K562 (cell line): ENCODE measurements around the gene FGF1. TPM values are rescaled to one million over a fixed set of nuclear protein-coding genes. Genes with fewer than 3 reads are reported as not detected.

Source experiments
- ATAC-seq: fragments of 200-7000 bp; cut with Tn5 transposase; 3 replicates; pipeline ENCODE4 v1.9.1; 2020; ENCODE audit warnings: moderate library complexity
- BruUV-seq: library from RNA; stranded (reverse); fragments of 400-500 nt; replicated peaks from 2 replicates; lab custom pipeline; 2021; lab: Mats Ljungman, UMichigan
- CTCF ChIA-PET: fragments of 300-600 bp; formaldehyde crosslinking; extraction: SDS; loops from one replicate; lab custom pipeline; 2021; ENCODE audit warnings: low intra/inter-chr PET ratio; lab: Yijun Ruan, JAX
- POLR2A ChIA-PET: fragments of 300-600, 350-650 bp; sonication (Branson Sonifier 250); formaldehyde crosslinking; extraction: SDS; loops from one replicate; lab custom pipeline; 2021; ENCODE audit warnings: antibody characterized with exemption, inconsistent platforms; lab: Yijun Ruan, JAX
- DNase-seq, 4 experiments: peaks; one replicate each; pipeline versions ENCODE4 v3.0.0 to v3.0.0-alpha.2; 2011 to 2018; ENCODE audit warnings: low spot score in 3 of 4, mixed read lengths in 3 of 4; ENCODE audit errors: extremely low read depth in 1 of 4
- FAIRE-seq: peaks from 2 replicates; lab custom pipeline; 2011; peaks lifted over from hg19 to GRCh38; lab: Jason Lieb, UNC
- H2AFZ ChIP-seq: 2 replicates; pipeline ENCODE4 v1.6.0; 2011; ENCODE audit warnings: low read depth, low read length, control low read depth, inconsistent platforms
- H3K27ac ChIP-seq: fragments of 200-600 bp; 3 replicates; pipeline ENCODE4 v1.8.0; 2011; ENCODE audit warnings: low read depth, mild to moderate bottlenecking, control low read depth, inconsistent platforms, low read length, moderate library complexity, mixed read lengths; ENCODE audit errors: extremely low read depth
- H3K27me3 ChIP-seq, 2 experiments: fragments of 300-600 bp in 1 of 2; 2 replicates in 1 of 2; 3 replicates in 1 of 2; pipeline versions ENCODE4 v1.6.0 to v1.8.0; 2011; ENCODE audit warnings: inconsistent platforms in 2 of 2, low read length in 2 of 2, mild to moderate bottlenecking in 1 of 2, mixed read lengths in 1 of 2, moderate library complexity in 1 of 2; ENCODE audit not compliant: control insufficient read depth in 2 of 2, insufficient read depth in 2 of 2
- H3K36me3 ChIP-seq: fragments of 300-600 bp; 3 replicates; pipeline ENCODE4 v1.8.0; 2011; ENCODE audit warnings: mild to moderate bottlenecking, low read length, inconsistent platforms; ENCODE audit not compliant: control insufficient read depth, insufficient read depth
- H3K4me1 ChIP-seq, 2 experiments: fragments of 200-600 bp in 1 of 2; replicated peaks in 1 of 2; 2 replicates in 1 of 2; 3 replicates in 1 of 2; pipeline versions ENCODE4 v1.5.1 to v1.8.0; 2011; ENCODE audit warnings: inconsistent platforms in 2 of 2, low read length in 2 of 2, mild to moderate bottlenecking in 1 of 2, mixed read lengths in 1 of 2, moderate library complexity in 1 of 2; ENCODE audit not compliant: control insufficient read depth in 2 of 2, insufficient read depth in 2 of 2
- H3K4me2 ChIP-seq: 2 replicates; pipeline ENCODE4 v1.6.1; 2011; ENCODE audit warnings: low read length, control low read depth, inconsistent platforms, mixed read lengths; ENCODE audit not compliant: insufficient read depth
- H3K4me3 ChIP-seq: fragments of 200-600 bp; sonication (generic), shearing (Covaris generic); 2 replicates; pipeline ENCODE4 v1.5.1; 2016; ENCODE audit warnings: control low read depth, inconsistent platforms
- H3K79me2 ChIP-seq: fragments of 200-600 bp; 3 replicates; pipeline ENCODE4 v1.8.0; 2011; ENCODE audit warnings: low read length, inconsistent platforms; ENCODE audit not compliant: control insufficient read depth, insufficient read depth
- H3K9ac ChIP-seq, 2 experiments: 2 replicates each; pipeline versions ENCODE4 v1.6.0 to v1.6.1; 2011; ENCODE audit warnings: low read depth in 2 of 2, low read length in 2 of 2, control low read depth in 1 of 2, inconsistent platforms in 1 of 2, mild to moderate bottlenecking in 1 of 2, mixed read lengths in 1 of 2; ENCODE audit not compliant: insufficient read depth in 1 of 2
- H3K9me1 ChIP-seq: one replicate; pipeline ENCODE4 v1.6.0; 2011; ENCODE audit warnings: inconsistent platforms, mild to moderate bottlenecking, low read length, moderate library complexity; ENCODE audit not compliant: control insufficient read depth, insufficient read depth
- H3K9me3 ChIP-seq: replicated peaks from 2 replicates; pipeline ENCODE4 v1.5.1; 2011; ENCODE audit warnings: low read depth, low read length, inconsistent platforms; ENCODE audit not compliant: control insufficient read depth, insufficient read depth
- H4K20me1 ChIP-seq: replicated peaks from 2 replicates; pipeline ENCODE4 v1.6.1; 2011; ENCODE audit warnings: low read length, inconsistent platforms, mixed read lengths; ENCODE audit not compliant: control insufficient read depth, insufficient read depth
- CEBPG ChIP-seq, 3 experiments: fragments of 200-800 bp in 1 of 3; sonication (Bioruptor generic) in 1 of 3; sonication (generic) in 1 of 3; formaldehyde crosslinking in 1 of 3; IDR thresholded peaks in 2 of 3; conservative IDR thresholded peaks in 1 of 3; 2 replicates each; pipeline versions ENCODE4 v1.6.1 to v1.8.0; 2016 to 2022; ENCODE audit warnings: missing compliant biosample characterization in 2 of 3, missing genetic modification characterization in 2 of 3, mild to moderate bottlenecking in 1 of 3, missing genetic modification reagents in 1 of 3
- ETV6 ChIP-seq, 3 experiments: fragments of 150-350 bp in 1 of 3; sonication (generic) in 1 of 3; formaldehyde crosslinking in 1 of 3; IDR thresholded peaks; 2 replicates each; pipeline versions ENCODE4 v1.6.1 to v1.8.0; 2014 to 2022; ENCODE audit warnings: borderline replicate concordance in 2 of 3, low read depth in 2 of 3, antibody characterized with exemption in 1 of 3, low read length in 1 of 3, mild to moderate bottlenecking in 1 of 3, missing genetic modification reagents in 1 of 3
- FOXM1 ChIP-seq, 2 experiments: fragments of 450-650 bp in 1 of 2; sonication (generic) in 1 of 2; formaldehyde crosslinking in 1 of 2; IDR thresholded peaks; 2 replicates each; pipeline versions ENCODE4 v1.6.1 to v1.9.0; 2017 to 2022; ENCODE audit warnings: low read depth in 2 of 2, mild to moderate bottlenecking in 2 of 2, missing genetic modification reagents in 1 of 2, moderate library complexity in 1 of 2
- GATAD2B ChIP-seq: fragments of 450-650 bp; IDR thresholded peaks from 2 replicates; pipeline ENCODE4 v1.6.1; 2017; ENCODE audit warnings: mild to moderate bottlenecking, borderline replicate concordance
- JUN ChIP-seq, 2 experiments: sonication (generic) in 1 of 2; formaldehyde crosslinking in 1 of 2; IDR thresholded peaks; 2 replicates each; pipeline versions ENCODE4 v1.6.1 to v1.8.0; 2012 to 2022; ENCODE audit warnings: borderline replicate concordance in 2 of 2, mild to moderate bottlenecking in 2 of 2, improper control_type of control experiment in 1 of 2, low read depth in 1 of 2, low read length in 1 of 2, missing genetic modification reagents in 1 of 2
- NR4A1 ChIP-seq, 2 experiments: fragments of 250-450 bp in 1 of 2; fragments of 450-650 bp in 1 of 2; sonication (Bioruptor Pico) in 1 of 2; IDR thresholded peaks; 2 replicates each; pipeline versions ENCODE4 v1.4.0 to v1.6.1; 2016 to 2020; ENCODE audit warnings: mild to moderate bottlenecking in 2 of 2, missing compliant biosample characterization in 1 of 2, missing genetic modification characterization in 1 of 2, moderate library complexity in 1 of 2
- PHTF2 ChIP-seq: fragments of 250-450 bp; sonication (Bioruptor Pico); IDR thresholded peaks from 2 replicates; pipeline ENCODE4 v1.5.0; 2021; ENCODE audit warnings: mild to moderate bottlenecking
- SREBF1 ChIP-seq: fragments of 150-350 bp; IDR thresholded peaks from 2 replicates; pipeline ENCODE4 v1.6.1; 2014; ENCODE audit warnings: antibody characterized with exemption, low read depth, low read length, borderline replicate concordance
- TEAD4 ChIP-seq, 2 experiments: sonication (generic) in 1 of 2; formaldehyde crosslinking in 1 of 2; IDR thresholded peaks; 2 replicates each; pipeline versions ENCODE4 v1.6.1 to v1.8.0; 2012 to 2022; ENCODE audit warnings: borderline replicate concordance in 1 of 2, inconsistent platforms in 1 of 2, low read length in 1 of 2, mild to moderate bottlenecking in 1 of 2, missing genetic modification reagents in 1 of 2
- ZNF766 ChIP-seq: fragments of 200-800 bp; sonication (Bioruptor generic); conservative IDR thresholded peaks from 2 replicates; pipeline ENCODE4 v1.6.1; 2016; ENCODE audit warnings: missing genetic modification characterization, missing compliant biosample characterization
- WGBS: fragments of 100-300 bp; shearing (Covaris generic); methylation state at CpG from one replicate; pipeline ENCODE4 v1.1.6; 2016; ENCODE audit warnings: low coverage, mixed read lengths; ENCODE audit not compliant: insufficient coverage; ENCODE audit errors: missing lambda C conversion rate; 5-methylcytosine and 5-hydroxymethylcytosine counted together
- in situ Hi-C: fragments of 300-500 bp; cut with MboI; formaldehyde crosslinking; loops from 4 replicates; pipeline ENCODE4 v1.15.0; 2018; ENCODE audit warnings: inconsistent platforms, mixed read lengths
- intact Hi-C: fragments of 100-400 bp; cut with micrococcal nuclease; formaldehyde crosslinking; loops from 2 replicates; pipeline ENCODE4 v1.14.2; 2022
- polyA plus RNA-seq, 8 experiments: library from polyadenylated mRNA; depleted of rRNA in 4 of 8; stranded (reverse) in 5 of 8; unstranded in 3 of 8; fragments of >200 nt; fragmentation: Nextera tagmentation in 2 of 8; fragmentation: Illumina TruSeq in 1 of 8; extraction: Ambion mirVana in 2 of 8; extraction: Trizol in 1 of 8; gene quantifications; 2 replicates each; pipeline versions ENCODE4 v1.2.1 to v1.2.3, GENCODE V29; 2011 to 2014; ENCODE audit warnings: inconsistent platforms in 1 of 8, missing spikeins in 1 of 8
- total RNA-seq, 7 experiments: library from RNA; depleted of rRNA in 6 of 7; stranded (reverse); fragments of >200 nt in 6 of 7; fragmentation: Illumina TruSeq in 2 of 7; extraction: Trizol in 2 of 7; gene quantifications; 2 replicates each; pipeline versions ENCODE4 v1.2.1 to v1.2.3, GENCODE V29; 2011 to 2021; ENCODE audit warnings: low replicate concordance in 1 of 7
- TF ChIP-seq, protein P1 (sequence below): fragments of 450-650 bp; IDR thresholded peaks from 2 replicates; pipeline ENCODE4 v1.6.1; 2016; ENCODE audit warnings: borderline replicate concordance
- TF ChIP-seq, protein P2 (sequence below): fragments of 250-450 bp; sonication (Bioruptor Pico); IDR thresholded peaks from 2 replicates; pipeline ENCODE4 v1.8.0; 2022; ENCODE audit warnings: inconsistent platforms

Gene FGF1
- total and polyA plus RNA-seq, 9 of the 15 experiments (the other 6 are each of a cell fraction or from before 2014, with no cell fraction given): not detected

DNA sequence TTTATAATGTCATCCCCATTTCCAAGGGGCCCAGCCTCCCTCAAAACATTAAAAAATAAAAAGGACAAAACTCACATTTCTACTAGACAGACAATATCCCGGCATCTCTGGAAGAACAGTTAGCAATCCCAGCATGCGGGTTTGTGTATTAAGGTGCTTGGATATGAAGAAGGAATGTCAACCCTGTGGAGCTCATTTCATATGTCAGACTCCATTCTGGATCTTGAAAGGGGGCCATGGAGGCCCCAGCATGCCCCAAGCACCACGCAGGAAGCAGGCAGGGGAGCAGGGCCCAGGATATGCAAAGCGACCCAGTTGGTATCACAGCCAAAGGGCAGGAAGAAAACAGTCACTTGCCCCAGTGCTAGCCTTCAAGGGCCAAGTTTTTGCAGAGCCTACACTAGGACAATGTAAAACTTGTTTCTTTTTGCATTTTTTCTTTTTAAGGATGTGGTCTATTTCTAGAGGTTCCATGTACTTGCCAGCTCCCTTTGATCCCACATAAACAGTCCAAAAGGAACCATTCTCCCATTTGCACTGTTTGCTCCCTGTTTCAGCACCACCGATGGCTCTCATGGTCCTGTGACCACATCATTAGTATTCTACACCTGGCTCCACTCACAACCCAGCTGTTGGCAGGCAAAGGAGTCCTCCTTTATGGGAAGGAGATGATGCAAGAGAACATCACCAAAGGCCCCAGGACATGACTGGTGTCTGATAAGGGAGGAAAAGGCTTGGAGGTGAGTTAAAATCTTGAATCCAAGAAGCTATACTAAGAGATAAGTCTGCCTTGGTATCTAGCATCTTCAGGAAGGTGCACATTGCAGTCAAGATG is 58.3 kb downstream of the FGF1 start:
- POLR2A ChIA-PET: interaction anchor here (1.2 kb wide), 1 partner anchor 54 kb away, joined by 3 read pairs; no protein-coding TSS in a partner anchor
- Histone ChIP-seq H3K4me1 (no peaks in the 10 kb centered on the region; a peak in 1 of 5 replicates), H4K20me1 (no peaks in the 10 kb centered on the region), H3K9ac (no peak overlapping the region), H3K9me1 (no peaks in the 10 kb centered on the region), H3K4me3 (no peak overlapping the region), H2AFZ (no peak overlapping the region), H3K79me2 (no peaks in the 10 kb centered on the region), H3K27me3 (peaks cover 0 to 24% of the 10 kb centered on the region in 2 experiments; a peak in 2 of 5 replicates), H3K4me2 (no peak overlapping the region), H3K9me3 (no peaks in the 10 kb centered on the region), H3K36me3 (no peaks in the 10 kb centered on the region), H3K27ac (no peak overlapping the region)
- in situ Hi-C loops: no loop called here
- 6% methylated on average over 5 of the region's 5 CpGs for WGBS
- no TSS peak for BruUV-seq
- peak; percentile 47; the same call in 2 of the 3 replicates for ATAC-seq
- no peak for FAIRE-seq
- no peak for DNase-seq
- intact Hi-C loops: no loop called here
- CTCF ChIA-PET: no interaction called here
- TF ChIP-seq PHTF2 (no peak), FOXM1 (IDR thresholded peaks at IDR 0.05; ENCODE audit: low read depth) (no peak), FOXM1 (CRISPR knock-in tag; IDR thresholded peaks at IDR 0.05; ENCODE audit: low read depth) (no peak), SREBF1 (no peak), ZNF766 (CRISPR knock-in tag) (no peak), TEAD4 (IDR thresholded peaks at IDR 0.05; ENCODE audit: low read length) (peak; percentile 28; the same call in 1 of the 2 replicates), TEAD4 (CRISPR knock-in tag; IDR thresholded peaks at IDR 0.05; ENCODE audit: borderline replicate concordance) (no peak), ETV6 (IDR thresholded peaks at IDR 0.05; ENCODE audit: borderline replicate concordance in 1 of 2, low read depth in 2 of 2, low read length in 1 of 2) (no peak), ETV6 (CRISPR knock-in tag; IDR thresholded peaks at IDR 0.05; ENCODE audit: borderline replicate concordance) (no peak), CEBPG (CRISPR knock-in tag; IDR thresholded peaks at IDR 0.05) (no peak), CEBPG (tag; conservative IDR thresholded peaks at IDR 0.05 in 1 of 2, IDR thresholded peaks at IDR 0.05 in 1 of 2) (peak; percentile 44 to 91; a peak in 3 of 4 replicates), JUN (IDR thresholded peaks at IDR 0.05; ENCODE audit: borderline replicate concordance, low read depth, low read length) (no peak), JUN (CRISPR knock-in tag; IDR thresholded peaks at IDR 0.05; ENCODE audit: borderline replicate concordance) (no peak), GATAD2B (no peak), NR4A1 (CRISPR knock-in tag; IDR thresholded peaks at IDR 0.05) (no peak), NR4A1 (tag; IDR thresholded peaks at IDR 0.05) (no peak)
- TF ChIP-seq, protein P1, sequence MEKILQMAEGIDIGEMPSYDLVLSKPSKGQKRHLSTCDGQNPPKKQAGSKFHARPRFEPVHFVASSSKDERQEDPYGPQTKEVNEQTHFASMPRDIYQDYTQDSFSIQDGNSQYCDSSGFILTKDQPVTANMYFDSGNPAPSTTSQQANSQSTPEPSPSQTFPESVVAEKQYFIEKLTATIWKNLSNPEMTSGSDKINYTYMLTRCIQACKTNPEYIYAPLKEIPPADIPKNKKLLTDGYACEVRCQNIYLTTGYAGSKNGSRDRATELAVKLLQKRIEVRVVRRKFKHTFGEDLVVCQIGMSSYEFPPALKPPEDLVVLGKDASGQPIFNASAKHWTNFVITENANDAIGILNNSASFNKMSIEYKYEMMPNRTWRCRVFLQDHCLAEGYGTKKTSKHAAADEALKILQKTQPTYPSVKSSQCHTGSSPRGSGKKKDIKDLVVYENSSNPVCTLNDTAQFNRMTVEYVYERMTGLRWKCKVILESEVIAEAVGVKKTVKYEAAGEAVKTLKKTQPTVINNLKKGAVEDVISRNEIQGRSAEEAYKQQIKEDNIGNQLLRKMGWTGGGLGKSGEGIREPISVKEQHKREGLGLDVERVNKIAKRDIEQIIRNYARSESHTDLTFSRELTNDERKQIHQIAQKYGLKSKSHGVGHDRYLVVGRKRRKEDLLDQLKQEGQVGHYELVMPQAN: no peak
- TF ChIP-seq, protein P2, sequence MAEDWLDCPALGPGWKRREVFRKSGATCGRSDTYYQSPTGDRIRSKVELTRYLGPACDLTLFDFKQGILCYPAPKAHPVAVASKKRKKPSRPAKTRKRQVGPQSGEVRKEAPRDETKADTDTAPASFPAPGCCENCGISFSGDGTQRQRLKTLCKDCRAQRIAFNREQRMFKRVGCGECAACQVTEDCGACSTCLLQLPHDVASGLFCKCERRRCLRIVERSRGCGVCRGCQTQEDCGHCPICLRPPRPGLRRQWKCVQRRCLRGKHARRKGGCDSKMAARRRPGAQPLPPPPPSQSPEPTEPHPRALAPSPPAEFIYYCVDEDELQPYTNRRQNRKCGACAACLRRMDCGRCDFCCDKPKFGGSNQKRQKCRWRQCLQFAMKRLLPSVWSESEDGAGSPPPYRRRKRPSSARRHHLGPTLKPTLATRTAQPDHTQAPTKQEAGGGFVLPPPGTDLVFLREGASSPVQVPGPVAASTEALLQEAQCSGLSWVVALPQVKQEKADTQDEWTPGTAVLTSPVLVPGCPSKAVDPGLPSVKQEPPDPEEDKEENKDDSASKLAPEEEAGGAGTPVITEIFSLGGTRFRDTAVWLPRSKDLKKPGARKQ (CRISPR knock-in tag): no peak
